ENCODE measurements around the gene LRCH3.

GRCh38 chr3:197846491-197846890 is 55.4 kb downstream of the LRCH3 start:
- TF ChIP-seq EZH2 (IDR thresholded peaks at IDR 0.05; ENCODE audit: borderline replicate concordance, low read depth, low read length, severe bottlenecking): no peak
- no peak for TF ChIP-seq CTCF (IDR thresholded peaks at IDR 0.05; ENCODE audit: borderline replicate concordance, extremely low read depth, low read length, poor library complexity, severe bottlenecking)
